Keratinocyte (primary cell): ENCODE measurements around the gene EXOC8. TPM values are rescaled to one million over a fixed set of nuclear protein-coding genes. Genes with fewer than 3 reads are reported as not detected.

Source experiments
- DNase-seq: peaks from one replicate; pipeline ENCODE4 v3.0.0-alpha.2; 2011; ENCODE audit warnings: low read depth, missing footprints, low spot score
- FAIRE-seq: peaks from 2 replicates; lab custom pipeline; 2011; peaks lifted over from hg19 to GRCh38; lab: Jason Lieb, UNC
- H2AFZ ChIP-seq: 2 replicates; pipeline ENCODE4 v1.6.0; 2012; ENCODE audit warnings: low read length, control low read depth, inconsistent platforms; ENCODE audit not compliant: control insufficient read depth
- H3K27ac ChIP-seq: 2 replicates; pipeline ENCODE4 v1.5.1; 2011; ENCODE audit warnings: low read length; ENCODE audit not compliant: control insufficient read depth, insufficient read depth
- H3K27me3 ChIP-seq: 3 replicates; pipeline ENCODE4 v1.6.0; 2011; ENCODE audit warnings: low read length; ENCODE audit not compliant: control insufficient read depth, insufficient read depth; ENCODE audit errors: extremely low read depth
- H3K36me3 ChIP-seq, 2 experiments: 2 replicates in 1 of 2; 3 replicates in 1 of 2; pipeline ENCODE4 v1.5.1; 2011; ENCODE audit warnings: low read length in 2 of 2, mild to moderate bottlenecking in 1 of 2; ENCODE audit not compliant: control insufficient read depth in 2 of 2, insufficient read depth in 2 of 2; ENCODE audit errors: extremely low read depth in 1 of 2
- H3K4me1 ChIP-seq: 3 replicates; pipeline ENCODE4 v1.5.1; 2011; ENCODE audit warnings: low read length; ENCODE audit not compliant: control insufficient read depth, insufficient read depth; ENCODE audit errors: extremely low read depth
- H3K4me2 ChIP-seq: 3 replicates; pipeline ENCODE4 v1.6.0; 2011; ENCODE audit warnings: low read depth, low read length; ENCODE audit not compliant: control insufficient read depth, insufficient read depth; ENCODE audit errors: extremely low read depth
- H3K4me3 ChIP-seq, 3 experiments: fragments of 200-600 bp in 1 of 3; sonication (generic) in 1 of 3; 2 replicates in 2 of 3; 3 replicates in 1 of 3; pipeline ENCODE4 v1.5.1; 2011 to 2016; ENCODE audit warnings: low read length in 3 of 3, mild to moderate bottlenecking in 3 of 3, control low read depth in 2 of 3, inconsistent platforms in 1 of 3, low read depth in 1 of 3, mixed read lengths in 1 of 3, mixed run types in 1 of 3, moderate library complexity in 1 of 3; ENCODE audit not compliant: control insufficient read depth in 2 of 3, insufficient read depth in 2 of 3; ENCODE audit errors: extremely low read depth in 1 of 3
- H3K79me2 ChIP-seq: 2 replicates; pipeline ENCODE4 v1.6.0; 2012; ENCODE audit warnings: low read length; ENCODE audit not compliant: control insufficient read depth, insufficient read depth
- H3K9ac ChIP-seq: 3 replicates; pipeline ENCODE4 v1.6.0; 2011; ENCODE audit warnings: low read length; ENCODE audit not compliant: control insufficient read depth, insufficient read depth; ENCODE audit errors: extremely low read depth
- H3K9me1 ChIP-seq: 3 replicates; pipeline ENCODE4 v1.6.0; 2011; ENCODE audit warnings: low read length; ENCODE audit not compliant: control insufficient read depth, insufficient read depth; ENCODE audit errors: extremely low read depth
- H3K9me3 ChIP-seq: 2 replicates; pipeline ENCODE4 v1.5.1; 2012; ENCODE audit warnings: low read depth, low read length; ENCODE audit not compliant: control insufficient read depth
- H4K20me1 ChIP-seq: 3 replicates; pipeline ENCODE4 v1.6.0; 2011; ENCODE audit warnings: low read length; ENCODE audit not compliant: control insufficient read depth, insufficient read depth; ENCODE audit errors: extremely low read depth
- CTCF ChIP-seq, 3 experiments: IDR thresholded peaks in 1 of 3; conservative IDR thresholded peaks in 1 of 3; optimal IDR thresholded peaks in 1 of 3; 2 replicates in 2 of 3; 3 replicates in 1 of 3; pipeline versions ENCODE3 to v1.5.1; 2011; ENCODE audit warnings: low read length in 3 of 3, mild to moderate bottlenecking in 3 of 3, moderate library complexity in 2 of 3, control low read depth in 1 of 3, inconsistent platforms in 1 of 3; ENCODE audit not compliant: insufficient read depth in 2 of 3; ENCODE audit errors: extremely low read depth in 1 of 3
- EZH2 ChIP-seq: IDR thresholded peaks from one replicate; pipeline ENCODE4 v1.6.1; 2012; ENCODE audit warnings: inconsistent platforms, mild to moderate bottlenecking, low read length, moderate library complexity
- dilution Hi-C: fragments of 300-500 bp; cut with MboI; formaldehyde crosslinking; loops from one replicate; pipeline ENCODE4 v1.7.0; 2020; ENCODE audit warnings: low sequenced_read_pairs; ENCODE audit not compliant: extremely low pct_ligation_motif_present
- polyA plus RNA-seq, 5 experiments: library from polyadenylated mRNA; depleted of rRNA in 3 of 5; stranded (reverse) in 3 of 5; stranded (forward) in 1 of 5; unstranded in 1 of 5; fragments of >200 nt; gene quantifications; 1 replicate in 1 of 5; 2 replicates in 3 of 5; 3 replicates in 1 of 5; pipeline versions ENCODE4 v1.2.1 to v1.2.3, GENCODE V29; 2011 to 2012; ENCODE audit warnings: missing spikeins in 2 of 5, low read depth in 1 of 5, low replicate concordance in 1 of 5

Gene EXOC8
- polyA plus RNA-seq, 1 donor (not counting 4 experiments of a cell fraction or from before 2014, with no cell fraction given) = 6.9 TPM

- peaks cover 27% of the 10 kb centered on the region for H3K79me2 ChIP-seq
- FAIRE-seq = no peak
- no peak for DNase-seq
These were observed 8.2 kb downstream of the EXOC8 start for GRCh38 chr1:231329483-231329882.

GRCh38 chr1:231327617-231328016 lies 10.0 kb downstream of the EXOC8 start:
- H4K20me1 ChIP-seq = no peaks in the 10 kb centered on the region
- no peak overlapping the region for H2AFZ ChIP-seq
- H3K36me3 ChIP-seq = no peaks in the 10 kb centered on the region
- no peak overlapping the region for H3K4me3 ChIP-seq
- FAIRE-seq (no peak), DNase-seq (no peak)
- H3K79me2 ChIP-seq = peaks cover 9% of the 10 kb centered on the region
- H3K9ac ChIP-seq = no peak overlapping the region
- TF ChIP-seq CTCF (optimal IDR thresholded peaks at IDR 0.05 in 1 of 3, IDR thresholded peaks at IDR 0.05 in 1 of 3, conservative IDR thresholded peaks at IDR 0.05 in 1 of 3; ENCODE audit: extremely low read depth in 1 of 3, insufficient read depth in 2 of 3, low read length in 3 of 3) = no peak
- no peak for TF ChIP-seq EZH2
- no peaks in the 10 kb centered on the region for H3K9me3 ChIP-seq
- H3K27ac ChIP-seq = no peak overlapping the region
- peaks cover 2% of the 10 kb centered on the region for H3K4me1 ChIP-seq
- no peaks in the 10 kb centered on the region for H3K27me3 ChIP-seq
- H3K9me1 ChIP-seq = no peaks in the 10 kb centered on the region
- dilution Hi-C loops = no loop called here
- no peak overlapping the region for H3K4me2 ChIP-seq

More at GRCh38 chr1:231329483-231329882, 8.2 kb downstream of the EXOC8 start:
- H3K27me3 ChIP-seq = no peaks in the 10 kb centered on the region
- H3K27ac ChIP-seq = no peak overlapping the region
- no peaks in the 10 kb centered on the region for H3K36me3 ChIP-seq
- H3K4me2 ChIP-seq = no peak overlapping the region
- no peak overlapping the region for H3K4me3 ChIP-seq
- peaks cover 19% of the 10 kb centered on the region for H3K4me1 ChIP-seq
- dilution Hi-C loops = no loop called here
- TF ChIP-seq EZH2 (no peak), CTCF (optimal IDR thresholded peaks at IDR 0.05 in 1 of 3, IDR thresholded peaks at IDR 0.05 in 1 of 3, conservative IDR thresholded peaks at IDR 0.05 in 1 of 3; ENCODE audit: extremely low read depth in 1 of 3, insufficient read depth in 2 of 3, low read length in 3 of 3) (no peak)
- no peak overlapping the region for H3K9ac ChIP-seq
- peaks cover 4% of the 10 kb centered on the region for H4K20me1 ChIP-seq
- no peaks in the 10 kb centered on the region for H3K9me3 ChIP-seq
- no peaks in the 10 kb centered on the region for H3K9me1 ChIP-seq
- no peak overlapping the region for H2AFZ ChIP-seq
